Colonic mucosa (tissue), 4 donors: ENCODE measurements around the gene SURF1. TPM values are rescaled to one million over a fixed set of nuclear protein-coding genes. Genes with fewer than 3 reads are reported as not detected.

ENCODE experiments used
- DNase-seq: peaks from one replicate; pipeline ENCODE4 v3.0.0-alpha.2; 2020
- H3K27ac ChIP-seq: fragments of 200-600 bp; one replicate; pipeline ENCODE4 v1.8.0; 2021
- H3K27me3 ChIP-seq: fragments of 200-600 bp; one replicate; pipeline ENCODE4 v1.8.0; 2021
- H3K36me3 ChIP-seq: fragments of 200-600 bp; one replicate; pipeline ENCODE4 v1.8.0; 2021
- H3K4me1 ChIP-seq: fragments of 200-600 bp; one replicate; pipeline ENCODE4 v1.8.0; 2021; ENCODE audit warnings: mild to moderate bottlenecking
- H3K4me3 ChIP-seq: fragments of 200-600 bp; one replicate; pipeline ENCODE4 v1.8.0; 2021
- H3K9ac ChIP-seq, 2 donors: one replicate each; pipeline ENCODE4 v1.7.0; 2013; ENCODE audit warnings: control low read depth in 2 of 2, low read depth in 2 of 2, low read length in 2 of 2
- H3K9me3 ChIP-seq: fragments of 200-600 bp; one replicate; pipeline ENCODE4 v1.8.0; 2021
- intact Hi-C: fragments of 100-400 bp; cut with DNase I; formaldehyde crosslinking; loops from one replicate; pipeline ENCODE4 v1.14.1; 2022
- total RNA-seq, 2 donors: library from RNA; stranded (reverse); fragmentation: NEBNext Ultra II Directional in 1 of 2; extraction: Animal tissue kit (Norgen Biotek cat#: 25700) in 1 of 2; gene quantifications; one replicate each; pipeline ENCODE4 v1.2.1, GENCODE V29; 2021
- TF ChIP-seq, protein P1 (sequence below): fragments of 200-600 bp; IDR thresholded peaks from one replicate; pipeline ENCODE4 v1.8.0; 2022; ENCODE audit warnings: antibody characterized with exemption, mild to moderate bottlenecking
- donor health status: healthy.
- donor health status: DM: no; HTN: no; CAD: no.
- donor health status: DM: no; HTN: no; CAD: no.

Gene SURF1
- total RNA-seq, 2 donors from 2014 or later: 63.3 to 66.7 TPM

DNA sequence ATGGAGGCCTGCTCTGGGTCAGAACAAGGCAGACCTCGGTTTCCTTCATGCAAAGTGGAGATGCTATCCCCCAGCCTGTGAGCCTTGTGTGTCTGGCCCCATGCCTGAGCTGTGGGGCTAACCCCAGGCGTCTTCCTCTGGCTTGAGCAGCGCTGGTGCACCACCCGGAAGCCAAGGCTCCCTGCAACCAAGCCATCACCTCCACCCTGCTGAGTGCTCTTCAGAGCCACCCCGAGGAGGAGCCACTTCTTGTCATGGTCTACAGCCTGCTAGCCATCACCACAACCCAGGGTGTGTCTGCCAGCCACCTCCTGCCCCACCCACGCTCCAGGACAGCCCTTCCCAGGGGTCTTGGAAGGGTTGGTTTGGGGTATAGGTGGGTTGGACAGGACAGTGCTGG is 45.3 kb upstream of the SURF1 start:
- Histone ChIP-seq H3K9me3 (no peaks in the 10 kb centered on the region), H3K27ac (no peak overlapping the region), H3K4me3 (no peak overlapping the region), H3K4me1 (no peaks in the 10 kb centered on the region), H3K27me3 (no peaks in the 10 kb centered on the region), H3K36me3 (no peaks in the 10 kb centered on the region), H3K9ac (no peak overlapping the region)
- TF ChIP-seq, protein P1, sequence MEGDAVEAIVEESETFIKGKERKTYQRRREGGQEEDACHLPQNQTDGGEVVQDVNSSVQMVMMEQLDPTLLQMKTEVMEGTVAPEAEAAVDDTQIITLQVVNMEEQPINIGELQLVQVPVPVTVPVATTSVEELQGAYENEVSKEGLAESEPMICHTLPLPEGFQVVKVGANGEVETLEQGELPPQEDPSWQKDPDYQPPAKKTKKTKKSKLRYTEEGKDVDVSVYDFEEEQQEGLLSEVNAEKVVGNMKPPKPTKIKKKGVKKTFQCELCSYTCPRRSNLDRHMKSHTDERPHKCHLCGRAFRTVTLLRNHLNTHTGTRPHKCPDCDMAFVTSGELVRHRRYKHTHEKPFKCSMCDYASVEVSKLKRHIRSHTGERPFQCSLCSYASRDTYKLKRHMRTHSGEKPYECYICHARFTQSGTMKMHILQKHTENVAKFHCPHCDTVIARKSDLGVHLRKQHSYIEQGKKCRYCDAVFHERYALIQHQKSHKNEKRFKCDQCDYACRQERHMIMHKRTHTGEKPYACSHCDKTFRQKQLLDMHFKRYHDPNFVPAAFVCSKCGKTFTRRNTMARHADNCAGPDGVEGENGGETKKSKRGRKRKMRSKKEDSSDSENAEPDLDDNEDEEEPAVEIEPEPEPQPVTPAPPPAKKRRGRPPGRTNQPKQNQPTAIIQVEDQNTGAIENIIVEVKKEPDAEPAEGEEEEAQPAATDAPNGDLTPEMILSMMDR: no peak
- DNase-seq: no peak
- intact Hi-C loops: no loop called here

DNA sequence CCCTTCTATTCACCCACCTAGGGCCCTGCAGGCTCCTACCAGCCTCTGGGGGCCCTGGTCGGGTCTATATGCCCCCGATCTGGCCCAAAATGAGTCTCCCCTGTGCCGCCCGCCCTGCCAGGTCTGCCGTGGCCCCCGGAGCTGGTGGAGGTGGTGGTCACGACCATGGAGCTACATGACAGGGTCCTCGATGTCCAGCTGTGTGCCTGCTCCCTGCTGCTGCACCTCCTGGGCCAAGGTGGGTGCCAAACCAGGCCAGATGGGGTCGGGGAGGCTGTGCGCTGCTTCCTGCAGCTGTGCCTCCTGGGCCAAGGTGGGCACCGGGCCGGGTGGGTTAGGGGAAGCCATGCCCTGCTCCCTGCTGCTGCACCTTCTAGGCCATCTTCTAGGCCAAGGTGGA is 44.0 kb upstream of the SURF1 start:
- Histone ChIP-seq H3K4me1 (no peaks in the 10 kb centered on the region), H3K9ac (no peak overlapping the region), H3K27me3 (no peaks in the 10 kb centered on the region), H3K9me3 (no peaks in the 10 kb centered on the region), H3K27ac (no peak overlapping the region), H3K36me3 (no peaks in the 10 kb centered on the region), H3K4me3 (no peak overlapping the region)
- DNase-seq: no peak
- TF ChIP-seq, protein P1: no peak
- intact Hi-C loops: no loop called here

DNA sequence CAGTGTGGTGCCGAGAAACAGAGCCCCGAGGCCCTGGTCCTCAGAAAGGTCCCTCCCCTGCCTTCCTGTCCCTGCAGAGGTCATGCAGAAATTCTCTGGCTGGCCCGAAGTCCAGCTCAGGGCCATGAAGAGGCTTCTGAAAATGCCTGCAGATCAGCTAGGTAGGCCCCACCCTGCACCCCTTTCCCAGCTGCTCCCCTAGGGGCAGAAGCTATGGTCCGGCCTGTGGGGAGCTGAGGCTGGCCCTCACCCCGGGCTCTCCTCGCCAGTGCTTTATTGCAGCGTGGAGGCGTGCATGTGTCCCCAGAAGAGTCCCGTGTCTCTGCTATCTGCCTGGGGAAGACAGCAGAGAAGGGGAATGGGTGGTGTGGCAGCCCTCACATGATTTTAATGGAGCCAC is 41.6 kb upstream of the SURF1 start:
- H3K9me3 ChIP-seq: no peaks in the 10 kb centered on the region
- H3K4me3 ChIP-seq: no peak overlapping the region
- H3K36me3 ChIP-seq: no peaks in the 10 kb centered on the region
- intact Hi-C loops: no loop called here
- no peak overlapping the region for H3K9ac ChIP-seq
- H3K27ac ChIP-seq: no peak overlapping the region
- H3K4me1 ChIP-seq: no peaks in the 10 kb centered on the region
- DNase-seq: no peak
- H3K27me3 ChIP-seq: no peaks in the 10 kb centered on the region
- TF ChIP-seq, protein P1: no peak

DNA sequence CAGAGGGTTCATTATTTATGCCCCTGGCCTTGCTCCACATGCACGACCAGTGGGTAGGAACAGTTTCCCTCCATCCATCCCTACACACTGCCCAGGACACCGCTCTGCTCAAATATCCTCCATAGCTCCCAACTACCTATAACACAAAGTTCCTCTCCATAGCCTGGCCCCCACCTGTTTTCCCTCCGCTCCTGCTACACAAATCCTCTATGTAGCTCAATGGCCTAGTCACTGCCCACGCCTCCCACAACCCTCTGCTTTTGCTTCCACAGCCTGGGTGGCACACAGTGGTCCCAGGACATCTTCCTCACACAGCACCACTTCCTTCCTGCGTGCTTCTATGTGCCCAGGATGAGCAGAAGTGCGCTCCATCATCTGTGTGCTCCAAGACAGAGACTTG is 41.1 kb upstream of the SURF1 start:
- Histone ChIP-seq H3K4me1 (no peaks in the 10 kb centered on the region), H3K9ac (no peak overlapping the region), H3K27me3 (no peaks in the 10 kb centered on the region), H3K4me3 (no peak overlapping the region), H3K27ac (no peak overlapping the region), H3K9me3 (no peaks in the 10 kb centered on the region), H3K36me3 (no peaks in the 10 kb centered on the region)
- TF ChIP-seq, protein P1: no peak
- DNase-seq: no peak
- intact Hi-C loops: no loop called here

DNA sequence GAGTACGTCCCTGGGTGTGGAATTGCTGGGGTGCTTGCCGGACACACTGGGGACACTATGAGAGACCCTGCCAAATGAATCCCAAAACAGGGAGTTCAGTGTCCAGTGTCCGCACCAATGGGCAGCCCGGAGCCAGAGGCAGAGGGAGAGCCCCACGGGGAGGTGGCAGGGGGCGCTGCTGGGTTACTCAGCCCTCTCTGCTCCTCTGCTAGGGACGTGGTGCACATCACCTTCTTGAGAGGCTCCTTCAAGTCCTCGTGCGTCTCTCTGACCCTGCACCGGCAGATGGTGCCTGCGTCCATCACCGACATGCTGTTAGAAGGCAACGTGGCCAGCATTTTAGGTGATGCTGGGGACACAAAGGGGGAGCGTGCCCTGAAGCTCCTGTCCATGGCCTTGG is 40.7 kb upstream of the SURF1 start:
- H3K9ac ChIP-seq: no peak overlapping the region
- no peaks in the 10 kb centered on the region for H3K4me1 ChIP-seq
- no peaks in the 10 kb centered on the region for H3K9me3 ChIP-seq
- DNase-seq: no peak
- TF ChIP-seq, protein P1: no peak
- H3K27ac ChIP-seq: no peak overlapping the region
- no peak overlapping the region for H3K4me3 ChIP-seq
- no peaks in the 10 kb centered on the region for H3K27me3 ChIP-seq
- no peaks in the 10 kb centered on the region for H3K36me3 ChIP-seq
- intact Hi-C loops: no loop called here
